GM12878 (cell line): ENCODE measurements around the gene CACNA1A. TPM values are rescaled to one million over a fixed set of nuclear protein-coding genes. Genes with fewer than 3 reads are reported as not detected.

Experiments
- ATAC-seq: fragments of 200-7000 bp; cut with Tn5 transposase; 3 replicates; pipeline ENCODE4 v1.9.1; 2020; ENCODE audit warnings: mild to moderate bottlenecking, moderate library complexity
- BruUV-seq: library from RNA; stranded (reverse); fragments of 400-500 nt; replicated peaks from 2 replicates; lab custom pipeline; 2021; lab: Mats Ljungman, UMichigan
- CTCF ChIA-PET: fragments of 300-600 bp; sonication (Branson Sonifier 250); formaldehyde crosslinking; extraction: SDS; loops from one replicate; lab custom pipeline; 2021; ENCODE audit warnings: inconsistent platforms; lab: Yijun Ruan, JAX
- POLR2A ChIA-PET: fragments of 350-600 bp; formaldehyde crosslinking; extraction: SDS; loops from one replicate; lab custom pipeline; 2021; ENCODE audit warnings: inconsistent platforms; lab: Charles Lee
- RAD21 ChIA-PET: fragments of 300-600 bp; sonication (Branson Sonifier 250); formaldehyde crosslinking; loops from one replicate; lab custom pipeline; 2023; ENCODE audit warnings: antibody characterized with exemption; ENCODE audit not compliant: unreplicated experiment; lab: Charles Lee
- SMC1A ChIA-PET: fragments of 300-600 bp; sonication (Branson Sonifier 250); formaldehyde crosslinking; loops from one replicate; lab custom pipeline; 2023; ENCODE audit not compliant: unreplicated experiment, uncharacterized antibody; lab: Charles Lee
- DNase-seq: peaks from one replicate; pipeline ENCODE4 v3.0.0-alpha.2; 2011; ENCODE audit warnings: low read depth, low spot score
- FAIRE-seq: peaks from 3 replicates; lab custom pipeline; 2011; peaks lifted over from hg19 to GRCh38; lab: Jason Lieb, UNC
- H2AFZ ChIP-seq: 2 replicates; pipeline ENCODE4 v1.6.0; 2011; ENCODE audit warnings: low read depth, low read length, control low read depth; ENCODE audit not compliant: control insufficient read depth
- H3K27ac ChIP-seq: 2 replicates; pipeline ENCODE4 v1.5.1; 2011; ENCODE audit warnings: control low read depth; ENCODE audit not compliant: control insufficient read depth, insufficient read depth
- H3K27me3 ChIP-seq, 2 experiments: replicated peaks in 1 of 2; 2 replicates each; pipeline versions ENCODE4 v1.6.0 to v1.6.1; 2011; ENCODE audit warnings: low read length in 1 of 2; ENCODE audit not compliant: control insufficient read depth in 2 of 2, insufficient read depth in 2 of 2
- H3K36me3 ChIP-seq, 2 experiments: 2 replicates each; pipeline ENCODE4 v1.5.1; 2011; ENCODE audit warnings: low read length in 1 of 2; ENCODE audit not compliant: control insufficient read depth in 2 of 2, insufficient read depth in 2 of 2
- H3K4me1 ChIP-seq: 2 replicates; pipeline ENCODE4 v1.6.1; 2011; ENCODE audit warnings: mild to moderate bottlenecking, low read length, moderate library complexity, mixed read lengths; ENCODE audit not compliant: control insufficient read depth, insufficient read depth
- H3K4me2 ChIP-seq: 2 replicates; pipeline ENCODE4 v1.6.0; 2011; ENCODE audit warnings: control low read depth; ENCODE audit not compliant: control insufficient read depth, insufficient read depth
- H3K4me3 ChIP-seq: fragments of 200-600 bp; sonication (generic); 2 replicates; pipeline ENCODE4 v1.5.1; 2016
- H3K79me2 ChIP-seq: 2 replicates; pipeline ENCODE4 v1.6.0; 2011; ENCODE audit warnings: low read length; ENCODE audit not compliant: control insufficient read depth, insufficient read depth
- H3K9ac ChIP-seq: 2 replicates; pipeline ENCODE4 v1.8.0; 2011; ENCODE audit warnings: low read length, control low read depth, mixed read lengths; ENCODE audit not compliant: control insufficient read depth, insufficient read depth
- H3K9me3 ChIP-seq: replicated peaks from 3 replicates; pipeline ENCODE4 v1.5.1; 2011; ENCODE audit warnings: mild to moderate bottlenecking, low read length; ENCODE audit not compliant: control insufficient read depth, insufficient read depth
- H4K20me1 ChIP-seq: 2 replicates; pipeline ENCODE4 v1.6.0; 2011; ENCODE audit not compliant: control insufficient read depth, insufficient read depth
- BRCA1 ChIP-seq: IDR thresholded peaks from 2 replicates; pipeline ENCODE4 v1.6.1; 2011; ENCODE audit warnings: low read depth, low read length, improper control_type of control experiment
- CBX3 ChIP-seq: fragments of 200-600 bp; sonication (generic); IDR thresholded peaks from 2 replicates; pipeline ENCODE4 v1.6.1; 2016; ENCODE audit warnings: low read depth, borderline replicate concordance
- EZH2 ChIP-seq: IDR thresholded peaks from 2 replicates; pipeline ENCODE4 v1.6.1; 2012; ENCODE audit warnings: low read depth, mild to moderate bottlenecking, control low read depth, inconsistent platforms, low read length, borderline replicate concordance; ENCODE audit not compliant: control insufficient read depth
- FOXK2 ChIP-seq: fragments of 450-650 bp; IDR thresholded peaks from 2 replicates; pipeline ENCODE4 v1.6.1; 2017; ENCODE audit warnings: mild to moderate bottlenecking, moderate library complexity
- POU2F2 ChIP-seq: IDR thresholded peaks from 3 replicates; pipeline ENCODE4 v1.6.1; 2011; ENCODE audit warnings: low read depth, mild to moderate bottlenecking, low read length, borderline replicate concordance
- SMC3 ChIP-seq: IDR thresholded peaks from 2 replicates; pipeline ENCODE4 v1.6.1; 2011; ENCODE audit warnings: low read length, improper control_type of control experiment, borderline replicate concordance
- SRF ChIP-seq, 2 experiments: IDR thresholded peaks; 2 replicates each; pipeline ENCODE4 v1.6.1; 2011; ENCODE audit warnings: low read depth in 2 of 2, low read length in 2 of 2, mild to moderate bottlenecking in 1 of 2, moderate library complexity in 1 of 2
- ZBED1 ChIP-seq: IDR thresholded peaks from 2 replicates; pipeline ENCODE4 v1.6.1; 2016; ENCODE audit warnings: borderline replicate concordance
- WGBS: methylation state at CpG from one replicate; pipeline ENCODE4 v1.1.6; 2016; ENCODE audit warnings: low lambda C conversion rate; ENCODE audit not compliant: insufficient replicate concordance, insufficient coverage; ENCODE audit errors: missing lambda C conversion rate; 5-methylcytosine and 5-hydroxymethylcytosine counted together
- in situ Hi-C: fragments of 300-500 bp; cut with MboI; formaldehyde crosslinking; loops from 9 replicates; pipeline ENCODE4 v1.14.3; 2018; ENCODE audit warnings: mixed read lengths
- intact Hi-C: fragments of 100-400 bp; cut with micrococcal nuclease; formaldehyde crosslinking; loops from one replicate; pipeline ENCODE4 v1.14.2; 2022; ENCODE audit not compliant: unreplicated experiment
- polyA plus RNA-seq, 11 experiments: library from polyadenylated mRNA; depleted of rRNA in 4 of 11; unstranded in 6 of 11; stranded (reverse) in 5 of 11; fragments of >200 nt; fragmentation: Nextera tagmentation in 4 of 11; fragmentation: Illumina TruSeq in 1 of 11; extraction: Ambion mirVana in 4 of 11; extraction: Trizol in 1 of 11; gene quantifications; 1 replicate in 1 of 11; 2 replicates in 10 of 11; pipeline versions ENCODE4 v1.2.1 to v1.2.3, GENCODE V29; 2011 to 2016; ENCODE audit warnings: inconsistent platforms in 2 of 11, missing spikeins in 2 of 11, low read depth in 1 of 11
- total RNA-seq, 4 experiments: library from RNA; depleted of rRNA in 3 of 4; stranded (reverse); fragments of >200 nt in 3 of 4; fragmentation: Illumina TruSeq in 1 of 4; extraction: Trizol in 1 of 4; gene quantifications; 2 replicates each; pipeline versions ENCODE4 v1.2.1 to v1.2.3, GENCODE V29; 2013 to 2021
- TF ChIP-seq, protein P1 (sequence below): fragments of 150-350 bp; IDR thresholded peaks from 2 replicates; pipeline ENCODE4 v1.6.1; 2016; ENCODE audit warnings: low read depth, low read length
- TF ChIP-seq, protein P2 (sequence below): IDR thresholded peaks from 2 replicates; pipeline ENCODE4 v1.6.1; 2012; ENCODE audit warnings: low read depth, low read length, improper control_type of control experiment
- TF ChIP-seq, protein P3 (sequence below): fragments of 450-650 bp; formaldehyde crosslinking; IDR thresholded peaks from 2 replicates; pipeline ENCODE4 v1.5.0; 2022; ENCODE audit warnings: mild to moderate bottlenecking, missing genetic modification characterization

CACNA1A gene
- total and polyA plus RNA-seq, 10 of the 15 experiments (the other 5 are each of a cell fraction or from before 2014, with no cell fraction given), result 1.1 to 4.4 (median 2.5) TPM

DNA sequence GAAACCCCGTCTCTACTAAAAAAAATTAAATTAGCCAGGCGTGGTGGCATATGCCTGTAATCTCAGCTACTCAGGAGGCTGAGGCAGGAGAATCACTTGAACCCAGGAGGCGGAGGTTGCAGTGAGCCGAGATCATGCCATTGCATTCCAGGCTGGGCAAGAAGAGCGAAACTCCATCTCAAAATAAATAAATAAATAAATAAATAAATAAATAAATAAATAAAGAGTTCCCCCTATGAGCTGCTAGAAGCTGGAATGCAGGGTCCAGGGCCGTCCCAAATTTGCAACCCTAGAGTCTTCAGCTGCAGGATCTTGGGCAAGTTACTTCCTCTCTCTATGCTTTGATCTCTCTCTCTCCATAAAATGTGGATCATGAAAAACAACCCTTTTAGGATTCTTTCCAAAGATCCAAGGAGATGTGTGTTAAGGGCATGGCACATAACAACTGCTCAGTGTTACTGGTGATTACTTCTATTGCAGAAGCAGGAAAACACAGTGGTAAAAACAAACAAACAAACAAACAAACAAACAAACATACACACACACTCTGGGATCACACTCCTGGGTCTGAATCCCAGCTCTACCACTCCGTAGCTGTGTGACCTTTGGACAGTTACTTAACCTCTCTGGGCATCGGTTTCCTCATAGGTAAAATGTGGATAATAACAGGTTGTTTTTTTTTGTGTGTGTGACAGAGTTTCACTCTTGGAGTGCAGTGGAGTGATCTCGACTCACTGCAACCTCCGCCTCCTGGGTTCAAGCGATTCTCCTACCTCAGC, 78.8 kb downstream of the CACNA1A start:
- in situ Hi-C loops, result loop anchor here (5.0 kb wide), 1 partner anchor 150 kb away; no protein-coding TSS in a partner anchor
- intact Hi-C loops, result no loop called here
- RAD21 ChIA-PET, result no interaction called here
- TF ChIP-seq, protein P1, sequence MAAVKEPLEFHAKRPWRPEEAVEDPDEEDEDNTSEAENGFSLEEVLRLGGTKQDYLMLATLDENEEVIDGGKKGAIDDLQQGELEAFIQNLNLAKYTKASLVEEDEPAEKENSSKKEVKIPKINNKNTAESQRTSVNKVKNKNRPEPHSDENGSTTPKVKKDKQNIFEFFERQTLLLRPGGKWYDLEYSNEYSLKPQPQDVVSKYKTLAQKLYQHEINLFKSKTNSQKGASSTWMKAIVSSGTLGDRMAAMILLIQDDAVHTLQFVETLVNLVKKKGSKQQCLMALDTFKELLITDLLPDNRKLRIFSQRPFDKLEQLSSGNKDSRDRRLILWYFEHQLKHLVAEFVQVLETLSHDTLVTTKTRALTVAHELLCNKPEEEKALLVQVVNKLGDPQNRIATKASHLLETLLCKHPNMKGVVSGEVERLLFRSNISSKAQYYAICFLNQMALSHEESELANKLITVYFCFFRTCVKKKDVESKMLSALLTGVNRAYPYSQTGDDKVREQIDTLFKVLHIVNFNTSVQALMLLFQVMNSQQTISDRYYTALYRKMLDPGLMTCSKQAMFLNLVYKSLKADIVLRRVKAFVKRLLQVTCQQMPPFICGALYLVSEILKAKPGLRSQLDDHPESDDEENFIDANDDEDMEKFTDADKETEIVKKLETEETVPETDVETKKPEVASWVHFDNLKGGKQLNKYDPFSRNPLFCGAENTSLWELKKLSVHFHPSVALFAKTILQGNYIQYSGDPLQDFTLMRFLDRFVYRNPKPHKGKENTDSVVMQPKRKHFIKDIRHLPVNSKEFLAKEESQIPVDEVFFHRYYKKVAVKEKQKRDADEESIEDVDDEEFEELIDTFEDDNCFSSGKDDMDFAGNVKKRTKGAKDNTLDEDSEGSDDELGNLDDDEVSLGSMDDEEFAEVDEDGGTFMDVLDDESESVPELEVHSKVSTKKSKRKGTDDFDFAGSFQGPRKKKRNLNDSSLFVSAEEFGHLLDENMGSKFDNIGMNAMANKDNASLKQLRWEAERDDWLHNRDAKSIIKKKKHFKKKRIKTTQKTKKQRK, result no peak
- TF ChIP-seq SMC3 (no peak), FOXK2 (no peak), CBX3 (no peak), ZBED1 (no peak), BRCA1 (no peak), POU2F2 (no peak), SRF (IDR thresholded peaks at IDR 0.05; ENCODE audit: low read depth in 2 of 2, low read length in 2 of 2) (no peak), EZH2 (no peak)
- TF ChIP-seq, protein P2, sequence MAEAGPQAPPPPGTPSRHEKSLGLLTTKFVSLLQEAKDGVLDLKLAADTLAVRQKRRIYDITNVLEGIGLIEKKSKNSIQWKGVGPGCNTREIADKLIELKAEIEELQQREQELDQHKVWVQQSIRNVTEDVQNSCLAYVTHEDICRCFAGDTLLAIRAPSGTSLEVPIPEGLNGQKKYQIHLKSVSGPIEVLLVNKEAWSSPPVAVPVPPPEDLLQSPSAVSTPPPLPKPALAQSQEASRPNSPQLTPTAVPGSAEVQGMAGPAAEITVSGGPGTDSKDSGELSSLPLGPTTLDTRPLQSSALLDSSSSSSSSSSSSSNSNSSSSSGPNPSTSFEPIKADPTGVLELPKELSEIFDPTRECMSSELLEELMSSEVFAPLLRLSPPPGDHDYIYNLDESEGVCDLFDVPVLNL, result no peak
- TF ChIP-seq, protein P3, sequence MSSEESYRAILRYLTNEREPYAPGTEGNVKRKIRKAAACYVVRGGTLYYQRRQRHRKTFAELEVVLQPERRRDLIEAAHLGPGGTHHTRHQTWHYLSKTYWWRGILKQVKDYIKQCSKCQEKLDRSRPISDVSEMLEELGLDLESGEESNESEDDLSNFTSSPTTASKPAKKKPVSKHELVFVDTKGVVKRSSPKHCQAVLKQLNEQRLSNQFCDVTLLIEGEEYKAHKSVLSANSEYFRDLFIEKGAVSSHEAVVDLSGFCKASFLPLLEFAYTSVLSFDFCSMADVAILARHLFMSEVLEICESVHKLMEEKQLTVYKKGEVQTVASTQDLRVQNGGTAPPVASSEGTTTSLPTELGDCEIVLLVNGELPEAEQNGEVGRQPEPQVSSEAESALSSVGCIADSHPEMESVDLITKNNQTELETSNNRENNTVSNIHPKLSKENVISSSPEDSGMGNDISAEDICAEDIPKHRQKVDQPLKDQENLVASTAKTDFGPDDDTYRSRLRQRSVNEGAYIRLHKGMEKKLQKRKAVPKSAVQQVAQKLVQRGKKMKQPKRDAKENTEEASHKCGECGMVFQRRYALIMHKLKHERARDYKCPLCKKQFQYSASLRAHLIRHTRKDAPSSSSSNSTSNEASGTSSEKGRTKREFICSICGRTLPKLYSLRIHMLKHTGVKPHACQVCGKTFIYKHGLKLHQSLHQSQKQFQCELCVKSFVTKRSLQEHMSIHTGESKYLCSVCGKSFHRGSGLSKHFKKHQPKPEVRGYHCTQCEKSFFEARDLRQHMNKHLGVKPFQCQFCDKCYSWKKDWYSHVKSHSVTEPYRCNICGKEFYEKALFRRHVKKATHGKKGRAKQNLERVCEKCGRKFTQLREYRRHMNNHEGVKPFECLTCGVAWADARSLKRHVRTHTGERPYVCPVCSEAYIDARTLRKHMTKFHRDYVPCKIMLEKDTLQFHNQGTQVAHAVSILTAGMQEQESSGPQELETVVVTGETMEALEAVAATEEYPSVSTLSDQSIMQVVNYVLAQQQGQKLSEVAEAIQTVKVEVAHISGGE, result no peak

More for the DNA sequence above, 78.8 kb downstream of the CACNA1A start:
- no peaks in the 10 kb centered on the region for H4K20me1 ChIP-seq
- ATAC-seq (no peak), FAIRE-seq (no peak), DNase-seq (no peak)
- H3K4me2 ChIP-seq, result no peak overlapping the region
- H3K79me2 ChIP-seq, result no peaks in the 10 kb centered on the region
- no peaks in the 10 kb centered on the region for H3K36me3 ChIP-seq
- WGBS, result 35% methylated on average over 11 of the region's 11 CpGs
- H3K4me3 ChIP-seq, result no peak overlapping the region
- no peak overlapping the region for H3K27ac ChIP-seq
- H3K4me1 ChIP-seq, result no peaks in the 10 kb centered on the region
- H2AFZ ChIP-seq, result no peak overlapping the region
- H3K27me3 ChIP-seq, result no peaks in the 10 kb centered on the region
- no peak overlapping the region for H3K9ac ChIP-seq
- ChIA-PET POLR2A (no interaction called here), CTCF (interaction anchor here (0.7 to 2.7 kb wide), 3 partner anchors 15 to 160 kb away, joined by 3 to 12 read pairs (median 6); no protein-coding TSS in a partner anchor), SMC1A (interaction anchor here (1.3 kb wide), 1 partner anchor 150 kb away, joined by 3 read pairs; no protein-coding TSS in a partner anchor)
- no TSS peak for BruUV-seq
- H3K9me3 ChIP-seq, result no peaks in the 10 kb centered on the region
